Heart left ventricle (tissue), 13 donors: Measurements from ENCODE around the gene GOLGA3.

Experiments
- POLR2A ChIP-seq, 2 donors: fragments of 450-650 bp; IDR thresholded peaks; one replicate each; pipeline ENCODE4 v1.6.1; 2017; ENCODE audit warnings: antibody characterized with exemption in 2 of 2, mild to moderate bottlenecking in 2 of 2, moderate library complexity in 2 of 2
- TF ChIP-seq, protein P1 (sequence below), 12 donors: fragments of 200-600 bp; sonication (generic) in 4 of 12; IDR thresholded peaks; one replicate each; pipeline versions ENCODE4 v1.5.0 to v1.8.0; 2018 to 2022; ENCODE audit warnings: antibody characterized with exemption in 12 of 12, mild to moderate bottlenecking in 5 of 12
- donor health status: ischemic (EF 13 %, LVEDD 7.1; RV severe dilation, severe dysfunction).
- donor health status: DM: no; HTN: yes; CAD: no.
- donor health status: DM: no; HTN: no; CAD: no.
- donor health status: ischemic (EF 25% LVEDD 6.9; RV normal size, moderate dysfunction).
- donor health status: ischemic (EF 25% LVEDD 5.7; RV mildly dilated, moderate dysfunction).
- donor health status: ischemic (EF 35%, LVEDD 5.7; RV mildly dilated, moderate dysfunction).
- donor health status: nonischemic (EF 11% LVEDD 7.7; RV severe dilation, severe dysfunction).
- donor health status: DM: yes; HTN: yes; CAD: no.
- donor health status: PGD.
- donor health status: ischemic (EF 29% LVEDD 5.4; RV normal size, mild dysfunction).
- donor health status: nonischemic (EF 23%, LVEDD 6.1; RV moderate dilation, normal function).

DNA sequence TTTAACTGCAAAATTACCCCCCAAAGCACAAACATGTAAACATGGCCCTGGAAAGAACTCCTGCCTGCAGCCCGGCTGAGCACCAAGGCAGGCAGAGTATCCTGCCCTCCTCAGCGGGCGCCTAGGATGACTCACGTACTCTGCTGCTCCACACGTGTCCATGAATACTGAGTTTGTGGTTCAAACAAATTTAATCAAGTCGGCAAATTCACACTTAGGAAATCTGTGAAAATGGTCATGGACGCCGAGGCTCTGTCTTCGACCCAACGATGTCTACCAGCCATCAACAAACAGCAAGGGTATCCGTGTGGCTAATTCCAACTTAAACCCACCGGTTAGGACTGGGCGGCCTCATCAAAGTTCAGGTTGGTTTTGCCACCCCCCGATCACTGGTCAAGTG, 25.5 kb downstream of the GOLGA3 start:
- TF ChIP-seq, protein P1, sequence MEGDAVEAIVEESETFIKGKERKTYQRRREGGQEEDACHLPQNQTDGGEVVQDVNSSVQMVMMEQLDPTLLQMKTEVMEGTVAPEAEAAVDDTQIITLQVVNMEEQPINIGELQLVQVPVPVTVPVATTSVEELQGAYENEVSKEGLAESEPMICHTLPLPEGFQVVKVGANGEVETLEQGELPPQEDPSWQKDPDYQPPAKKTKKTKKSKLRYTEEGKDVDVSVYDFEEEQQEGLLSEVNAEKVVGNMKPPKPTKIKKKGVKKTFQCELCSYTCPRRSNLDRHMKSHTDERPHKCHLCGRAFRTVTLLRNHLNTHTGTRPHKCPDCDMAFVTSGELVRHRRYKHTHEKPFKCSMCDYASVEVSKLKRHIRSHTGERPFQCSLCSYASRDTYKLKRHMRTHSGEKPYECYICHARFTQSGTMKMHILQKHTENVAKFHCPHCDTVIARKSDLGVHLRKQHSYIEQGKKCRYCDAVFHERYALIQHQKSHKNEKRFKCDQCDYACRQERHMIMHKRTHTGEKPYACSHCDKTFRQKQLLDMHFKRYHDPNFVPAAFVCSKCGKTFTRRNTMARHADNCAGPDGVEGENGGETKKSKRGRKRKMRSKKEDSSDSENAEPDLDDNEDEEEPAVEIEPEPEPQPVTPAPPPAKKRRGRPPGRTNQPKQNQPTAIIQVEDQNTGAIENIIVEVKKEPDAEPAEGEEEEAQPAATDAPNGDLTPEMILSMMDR (IDR thresholded peaks at IDR 0.05): no peak
- no peak for TF ChIP-seq POLR2A (IDR thresholded peaks at IDR 0.05)
